Brain microvascular endothelial cell (primary cell): Measurements from ENCODE around the gene DNAJC5.

Experiments used
- DNase-seq: peaks from one replicate; pipeline ENCODE4 v3.0.0-alpha.2; 2020
- H3K27ac ChIP-seq: fragments of 250-450 bp; sonication (Bioruptor Pico); 2 replicates; pipeline ENCODE4 v1.5.1; 2020; ENCODE audit warnings: mild to moderate bottlenecking, moderate library complexity
- H3K27me3 ChIP-seq: fragments of 250-450 bp; sonication (Bioruptor Pico); replicated peaks from 2 replicates; pipeline ENCODE4 v1.5.1; 2020; ENCODE audit warnings: mild to moderate bottlenecking
- H3K36me3 ChIP-seq: fragments of 250-450 bp; sonication (Bioruptor Pico); replicated peaks from 2 replicates; pipeline ENCODE4 v1.5.1; 2020; ENCODE audit warnings: mild to moderate bottlenecking
- H3K4me3 ChIP-seq: 2 replicates; pipeline ENCODE4 v1.5.1; 2011; ENCODE audit warnings: low read depth, mild to moderate bottlenecking, control low read depth, low read length, moderate library complexity
- in situ Hi-C: cut with HindIII; loops from 2 replicates; pipeline ENCODE4 v1.10.0; 2017; ENCODE audit warnings: low sequenced_read_pairs, low pct_ligation_motif_present
- TF ChIP-seq, protein P1 (sequence below): IDR thresholded peaks from 2 replicates; pipeline ENCODE4 v1.5.1; 2011; ENCODE audit warnings: low read depth, mild to moderate bottlenecking, moderate library complexity, low read length, control low read depth, inconsistent platforms; ENCODE audit errors: missing control alignments

The DNAJC5 gene

DNA sequence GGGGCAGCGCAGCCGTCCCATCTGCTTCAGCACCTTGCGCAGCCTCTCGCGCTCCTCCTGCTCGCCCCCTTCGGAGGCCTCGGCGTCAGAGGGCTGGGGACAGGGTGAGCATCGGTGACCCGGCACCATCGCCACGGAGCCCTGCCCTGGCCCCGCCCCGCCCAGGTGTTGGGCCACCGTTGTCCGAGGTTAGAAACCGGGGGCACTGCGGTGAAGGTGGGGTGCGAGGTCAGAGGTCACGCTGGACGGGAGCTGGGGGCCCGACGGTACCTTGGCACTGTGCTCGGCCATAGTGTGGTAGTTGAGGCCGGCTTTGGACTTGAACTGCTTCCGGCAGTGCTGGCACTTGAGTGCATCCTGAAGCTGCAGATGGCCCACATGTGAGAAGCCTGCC is 68.4 kb downstream of the DNAJC5 start:
- in situ Hi-C loops = no loop called here
- no peak for DNase-seq
- TF ChIP-seq, protein P1, sequence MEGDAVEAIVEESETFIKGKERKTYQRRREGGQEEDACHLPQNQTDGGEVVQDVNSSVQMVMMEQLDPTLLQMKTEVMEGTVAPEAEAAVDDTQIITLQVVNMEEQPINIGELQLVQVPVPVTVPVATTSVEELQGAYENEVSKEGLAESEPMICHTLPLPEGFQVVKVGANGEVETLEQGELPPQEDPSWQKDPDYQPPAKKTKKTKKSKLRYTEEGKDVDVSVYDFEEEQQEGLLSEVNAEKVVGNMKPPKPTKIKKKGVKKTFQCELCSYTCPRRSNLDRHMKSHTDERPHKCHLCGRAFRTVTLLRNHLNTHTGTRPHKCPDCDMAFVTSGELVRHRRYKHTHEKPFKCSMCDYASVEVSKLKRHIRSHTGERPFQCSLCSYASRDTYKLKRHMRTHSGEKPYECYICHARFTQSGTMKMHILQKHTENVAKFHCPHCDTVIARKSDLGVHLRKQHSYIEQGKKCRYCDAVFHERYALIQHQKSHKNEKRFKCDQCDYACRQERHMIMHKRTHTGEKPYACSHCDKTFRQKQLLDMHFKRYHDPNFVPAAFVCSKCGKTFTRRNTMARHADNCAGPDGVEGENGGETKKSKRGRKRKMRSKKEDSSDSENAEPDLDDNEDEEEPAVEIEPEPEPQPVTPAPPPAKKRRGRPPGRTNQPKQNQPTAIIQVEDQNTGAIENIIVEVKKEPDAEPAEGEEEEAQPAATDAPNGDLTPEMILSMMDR = no peak
- Histone ChIP-seq H3K4me3 (no peak overlapping the region), H3K27me3 (no peaks in the 10 kb centered on the region), H3K27ac (no peak overlapping the region), H3K36me3 (peaks cover 67% of the 10 kb centered on the region)

DNA sequence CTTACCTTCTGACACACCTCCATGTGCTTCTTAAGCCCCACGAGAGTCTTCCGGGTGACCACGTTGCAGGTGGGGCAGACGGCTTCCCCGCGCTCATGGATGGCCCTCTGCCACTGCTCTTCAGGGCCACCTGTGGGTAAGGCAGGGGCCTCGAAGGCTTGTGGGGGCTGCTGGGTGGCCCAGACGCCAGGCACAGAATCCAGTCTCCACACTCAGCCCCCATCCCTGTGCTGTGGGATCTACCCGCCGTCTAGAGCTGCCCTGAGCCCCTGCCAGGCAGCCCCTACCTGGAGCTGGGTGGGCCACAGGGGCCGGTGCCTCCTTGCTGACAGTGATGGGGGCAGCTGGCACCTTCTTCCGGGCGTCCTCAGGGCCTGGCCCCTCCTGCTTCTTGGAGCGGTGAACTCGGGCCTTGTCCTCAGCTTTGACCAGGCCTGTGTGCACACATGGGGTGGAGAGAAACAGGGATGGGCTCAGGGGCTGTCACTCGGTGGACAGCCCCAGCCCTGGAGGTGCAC is 68.9 kb downstream of the DNAJC5 start:
- Histone ChIP-seq H3K4me3 (no peak overlapping the region), H3K27ac (no peak overlapping the region), H3K36me3 (peaks cover 67% of the 10 kb centered on the region), H3K27me3 (no peaks in the 10 kb centered on the region)
- in situ Hi-C loops = no loop called here
- TF ChIP-seq, protein P1 = no peak
- DNase-seq = no peak

DNA sequence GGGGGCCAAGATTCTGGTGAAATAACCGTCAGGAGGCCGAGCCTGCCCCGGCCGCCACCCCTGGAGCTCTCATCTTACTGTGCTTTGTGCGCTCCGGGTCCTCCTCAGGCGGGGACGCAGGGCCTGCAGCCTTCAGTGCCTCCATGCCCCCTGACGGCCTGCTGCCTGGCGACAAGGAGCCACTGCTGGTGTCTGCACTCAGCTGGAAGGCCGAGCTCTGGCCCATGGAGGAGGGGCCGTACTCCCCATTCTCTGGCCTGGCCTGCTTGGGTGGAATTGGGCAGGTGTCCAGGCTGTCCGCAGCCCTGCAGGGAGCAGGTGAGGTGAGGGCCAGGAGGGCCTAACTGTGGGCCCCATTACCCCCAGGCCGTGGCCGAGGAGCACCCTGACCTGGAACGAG is 69.5 kb downstream of the DNAJC5 start:
- Histone ChIP-seq H3K4me3 (no peak overlapping the region), H3K36me3 (peaks cover 63% of the 10 kb centered on the region), H3K27ac (no peak overlapping the region), H3K27me3 (no peaks in the 10 kb centered on the region)
- TF ChIP-seq, protein P1 = no peak
- no peak for DNase-seq
- in situ Hi-C loops = no loop called here

DNA sequence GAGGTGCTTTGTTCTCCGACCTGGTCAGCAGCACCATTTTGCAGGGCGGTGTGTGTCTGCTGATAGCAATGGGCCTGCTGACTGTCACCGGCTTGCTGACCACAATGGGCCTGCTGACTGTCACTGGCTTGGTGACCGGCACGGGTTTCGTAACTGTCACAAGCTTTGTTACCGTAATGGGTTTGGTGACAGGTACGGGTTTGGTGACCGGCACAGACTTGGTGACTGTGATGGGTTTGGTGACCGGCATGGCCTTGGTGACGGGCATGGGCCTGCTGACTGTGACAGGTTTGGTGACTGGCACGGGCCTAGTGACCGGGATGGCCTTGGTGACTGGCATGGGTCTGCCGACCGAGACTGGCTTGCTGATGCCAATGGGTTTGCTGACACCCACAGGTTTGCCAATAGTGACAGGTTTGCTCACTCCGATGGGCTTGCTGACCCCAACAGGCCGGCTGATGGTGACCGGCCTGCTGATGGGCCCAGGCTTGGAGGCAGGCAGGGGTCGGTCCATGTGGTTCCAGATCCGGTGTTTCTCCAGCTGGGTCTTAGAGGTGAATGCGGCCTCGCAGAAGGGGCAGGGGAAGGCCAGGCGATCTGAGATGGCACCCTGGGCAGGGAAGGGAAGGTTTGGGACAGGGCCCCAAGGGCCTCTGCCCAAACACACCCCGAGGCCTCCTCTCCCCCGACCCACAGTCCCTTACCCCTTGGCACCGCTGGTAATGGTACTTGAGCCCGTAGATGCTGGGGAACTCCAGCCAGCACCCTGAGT is 71.4 kb downstream of the DNAJC5 start:
- no peak overlapping the region for H3K4me3 ChIP-seq

DNA sequence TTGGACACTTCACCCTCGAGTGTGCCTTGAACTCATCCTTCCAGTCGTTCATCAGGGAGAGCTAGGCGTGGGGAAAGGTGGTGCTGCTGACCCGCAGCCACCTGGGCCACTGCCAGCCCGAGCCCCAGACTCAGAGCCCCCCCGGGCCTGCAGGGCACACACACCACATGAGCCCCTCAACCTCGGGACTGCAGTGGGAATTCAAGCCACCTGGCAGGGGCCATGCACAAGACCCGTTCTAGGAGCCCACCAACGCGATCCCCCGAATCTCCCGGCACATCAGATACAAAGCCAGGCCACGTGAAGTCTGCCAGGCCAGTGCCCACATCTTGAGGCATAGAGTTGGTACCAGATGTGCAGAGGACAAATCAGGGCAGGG is 72.0 kb downstream of the DNAJC5 start:
- H3K4me3 ChIP-seq = no peak overlapping the region
- TF ChIP-seq, protein P1 = no peak
- no peaks in the 10 kb centered on the region for H3K27me3 ChIP-seq
- H3K36me3 ChIP-seq = peaks cover 49% of the 10 kb centered on the region
- in situ Hi-C loops = no loop called here
- DNase-seq = no peak
- no peak overlapping the region for H3K27ac ChIP-seq

More for the DNA sequence above, 71.4 kb downstream of the DNAJC5 start:
- peaks cover 55% of the 10 kb centered on the region for H3K36me3 ChIP-seq
- no peak for DNase-seq
- no peak overlapping the region for H3K27ac ChIP-seq
- H3K27me3 ChIP-seq = no peaks in the 10 kb centered on the region
- in situ Hi-C loops = no loop called here
- TF ChIP-seq, protein P1 = no peak
